ENCODE data around the gene SCYL1.

DNA sequence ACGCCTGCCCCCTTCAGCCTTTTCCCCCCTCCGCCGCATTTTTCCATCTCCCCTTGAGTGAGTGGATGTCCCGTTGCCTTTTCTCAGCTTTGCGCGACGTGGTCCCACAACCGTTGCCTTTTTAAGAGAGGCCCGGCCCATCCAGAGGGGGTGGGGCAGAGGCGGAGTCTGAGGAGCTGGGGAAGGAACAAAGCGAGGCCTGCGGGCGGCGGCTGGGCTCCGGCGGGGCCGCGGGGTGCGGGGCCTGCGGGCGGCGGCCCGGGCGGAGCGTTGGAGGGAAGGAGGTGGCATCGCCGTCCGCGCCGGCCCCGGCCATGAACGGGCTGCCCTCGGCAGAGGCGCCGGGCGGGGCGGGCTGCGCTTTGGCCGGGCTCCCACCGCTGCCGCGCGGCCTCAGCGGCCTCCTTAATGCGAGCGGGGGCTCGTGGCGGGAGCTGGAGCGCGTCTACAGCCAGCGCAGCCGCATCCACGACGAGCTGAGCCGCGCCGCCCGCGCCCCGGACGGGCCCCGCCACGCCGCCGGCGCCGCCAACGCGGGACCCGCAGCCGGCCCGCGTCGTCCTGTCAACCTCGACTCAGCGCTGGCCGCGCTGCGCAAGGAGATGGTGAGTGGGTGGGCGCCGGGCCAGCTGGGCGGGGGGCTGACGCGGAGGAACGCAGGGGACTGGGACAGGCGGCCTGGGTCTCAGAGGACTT is 47.6 kb downstream of the SCYL1 start, which contains the start of gene FAM89B:
- TF ChIP-seq, protein P1, sequence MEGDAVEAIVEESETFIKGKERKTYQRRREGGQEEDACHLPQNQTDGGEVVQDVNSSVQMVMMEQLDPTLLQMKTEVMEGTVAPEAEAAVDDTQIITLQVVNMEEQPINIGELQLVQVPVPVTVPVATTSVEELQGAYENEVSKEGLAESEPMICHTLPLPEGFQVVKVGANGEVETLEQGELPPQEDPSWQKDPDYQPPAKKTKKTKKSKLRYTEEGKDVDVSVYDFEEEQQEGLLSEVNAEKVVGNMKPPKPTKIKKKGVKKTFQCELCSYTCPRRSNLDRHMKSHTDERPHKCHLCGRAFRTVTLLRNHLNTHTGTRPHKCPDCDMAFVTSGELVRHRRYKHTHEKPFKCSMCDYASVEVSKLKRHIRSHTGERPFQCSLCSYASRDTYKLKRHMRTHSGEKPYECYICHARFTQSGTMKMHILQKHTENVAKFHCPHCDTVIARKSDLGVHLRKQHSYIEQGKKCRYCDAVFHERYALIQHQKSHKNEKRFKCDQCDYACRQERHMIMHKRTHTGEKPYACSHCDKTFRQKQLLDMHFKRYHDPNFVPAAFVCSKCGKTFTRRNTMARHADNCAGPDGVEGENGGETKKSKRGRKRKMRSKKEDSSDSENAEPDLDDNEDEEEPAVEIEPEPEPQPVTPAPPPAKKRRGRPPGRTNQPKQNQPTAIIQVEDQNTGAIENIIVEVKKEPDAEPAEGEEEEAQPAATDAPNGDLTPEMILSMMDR (IDR thresholded peaks at IDR 0.05; ENCODE audit: borderline replicate concordance, extremely low read depth, low read length, poor library complexity, severe bottlenecking) = no peak
- TF ChIP-seq EZH2 (IDR thresholded peaks at IDR 0.05; ENCODE audit: borderline replicate concordance, low read depth, low read length, severe bottlenecking) = no peak
